GM18508 (cell line): ENCODE data around the gene MTFMT.
A peak's percentile ranks its signal among the peaks of the same experiment; 100 is the strongest.
"Not testable (repeated sequence)": the region's sequence is repeated elsewhere in the genome, so short reads cannot be mapped to it uniquely, and the experiment has no call there.

Experiments
- ATAC-seq: cut with Tn5 transposase; IDR thresholded peaks from one replicate; pipeline ENCODE4 v1.9.1; 2021; ENCODE audit warnings: moderate number of reproducible peaks; ENCODE audit not compliant: insufficient read depth, unreplicated experiment

Gene MTFMT

GRCh38 chr15:65060641-65061397 lies 31.4 kb upstream of the MTFMT start:
- ATAC-seq: no peak

- ATAC-seq: no peak
Observed at GRCh38 chr15:65059931-65060596, 30.6 kb upstream of the MTFMT start.

DNA sequence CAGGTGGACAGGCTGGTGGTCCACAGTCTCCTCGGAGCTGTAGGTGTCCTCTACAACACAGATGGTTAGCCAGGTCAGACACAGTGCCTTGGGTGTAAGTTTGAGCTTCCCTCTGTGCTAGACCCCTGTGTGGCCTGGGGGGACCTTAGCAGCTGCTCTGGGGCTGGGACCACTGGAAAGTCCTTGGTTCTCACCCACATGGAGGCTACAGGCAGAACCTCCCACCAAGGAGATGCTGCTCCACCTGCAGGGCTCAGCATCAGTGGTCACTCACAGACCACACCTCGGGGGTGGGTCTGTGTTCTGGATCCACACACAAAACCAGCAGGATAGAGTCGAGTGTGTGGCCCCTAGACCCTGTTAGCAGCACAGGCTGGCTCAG lies 29.9 kb upstream of the MTFMT start:
- ATAC-seq: no peak

GRCh38 chr15:65058394-65059368 lies 29.2 kb upstream of the MTFMT start:
- no peak for ATAC-seq

- ATAC-seq: no peak
Observed at GRCh38 chr15:65057549-65057940, 28.1 kb upstream of the MTFMT start.

GRCh38 chr15:65056868-65057548 lies 27.6 kb upstream of the MTFMT start:
- no peak for ATAC-seq

DNA sequence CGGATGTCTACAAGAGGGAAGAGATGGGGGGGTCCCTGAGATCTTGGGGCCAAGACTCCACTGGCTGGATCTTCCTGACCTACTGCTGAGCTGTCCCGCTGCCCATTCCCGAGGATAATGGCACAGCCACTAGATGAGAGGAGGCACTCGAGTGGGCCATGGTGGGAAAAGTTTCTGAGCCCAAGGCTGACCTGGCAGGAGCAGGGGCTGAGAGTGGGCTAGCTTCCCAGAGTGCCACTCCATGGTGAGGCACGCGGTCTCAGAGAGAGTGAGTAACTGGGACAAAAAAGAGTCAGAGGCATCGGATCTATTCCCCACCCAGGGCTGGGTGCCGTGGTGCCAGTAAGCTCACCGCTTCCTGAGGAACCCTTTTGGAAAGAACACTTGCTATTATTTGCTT lies 26.7 kb upstream of the MTFMT start:
- ATAC-seq: no peak

- no peak for ATAC-seq
Observed at GRCh38 chr15:65055201-65055870, 25.9 kb upstream of the MTFMT start.

GRCh38 chr15:65054333-65055200 lies 25.1 kb upstream of the MTFMT start:
- no peak for ATAC-seq

GRCh38 chr15:65052956-65053355 lies 23.5 kb upstream of the MTFMT start:
- no peak for ATAC-seq

DNA sequence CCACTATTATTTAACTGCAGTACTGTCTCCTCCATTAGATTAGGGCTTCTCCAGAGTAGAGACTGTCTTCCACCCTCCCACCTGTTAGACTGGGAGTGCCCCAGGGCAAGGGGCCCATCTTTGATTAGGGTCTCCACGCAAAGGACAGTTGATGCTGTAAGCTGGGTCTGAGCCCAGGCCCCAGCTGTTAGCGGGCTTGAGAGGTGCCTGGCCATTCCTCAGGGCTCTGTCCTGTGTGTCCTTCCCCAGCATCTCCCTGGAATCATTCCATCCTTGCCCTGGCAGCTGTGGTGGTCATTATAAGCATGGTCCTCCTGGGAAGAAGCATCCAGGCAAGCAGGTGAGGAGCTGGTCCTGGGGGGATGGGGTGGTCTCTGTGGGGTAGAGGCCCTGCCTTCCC lies 21.8 kb upstream of the MTFMT start:
- ATAC-seq: no peak

DNA sequence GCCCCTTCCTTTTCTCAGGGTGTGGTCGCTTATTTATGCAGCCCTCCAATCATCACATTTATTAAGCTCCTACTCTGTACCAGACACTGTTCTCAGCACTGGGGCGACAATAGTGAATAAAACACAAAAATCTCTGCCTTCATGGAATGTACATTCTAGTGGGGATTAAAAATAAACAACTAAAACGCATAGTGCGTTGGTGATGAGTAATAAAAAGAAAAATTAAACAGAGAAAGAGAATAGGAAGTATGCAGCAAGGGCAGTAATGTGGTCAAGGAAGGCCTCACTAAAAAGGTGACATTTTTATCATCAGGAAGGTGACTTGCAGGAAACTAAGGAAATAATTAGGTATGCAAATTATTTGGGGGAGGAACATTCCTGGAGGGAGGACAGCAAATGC lies 20.8 kb upstream of the MTFMT start:
- no peak for ATAC-seq

DNA sequence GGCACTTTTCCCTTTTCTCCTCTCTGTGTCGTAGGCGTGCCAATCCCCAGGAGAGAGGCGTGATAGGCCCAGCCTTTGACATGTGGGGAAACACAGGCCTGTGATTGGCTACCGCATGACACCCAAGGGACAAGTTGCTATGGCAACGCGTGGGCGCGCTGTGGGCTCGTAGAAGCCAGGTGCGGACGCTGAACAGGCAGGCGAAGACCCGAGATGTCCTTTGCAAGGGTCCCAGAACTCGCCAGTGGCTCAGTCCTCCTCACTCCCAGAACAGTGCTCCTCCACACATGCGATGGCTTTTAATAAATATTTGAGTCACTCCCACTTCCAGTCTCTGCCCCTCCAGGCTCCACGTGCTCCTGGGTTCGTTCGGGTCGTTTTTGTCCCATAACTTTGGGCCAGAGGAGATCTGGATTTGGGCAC lies 20.0 kb upstream of the MTFMT start:
- ATAC-seq: peak; percentile 63

DNA sequence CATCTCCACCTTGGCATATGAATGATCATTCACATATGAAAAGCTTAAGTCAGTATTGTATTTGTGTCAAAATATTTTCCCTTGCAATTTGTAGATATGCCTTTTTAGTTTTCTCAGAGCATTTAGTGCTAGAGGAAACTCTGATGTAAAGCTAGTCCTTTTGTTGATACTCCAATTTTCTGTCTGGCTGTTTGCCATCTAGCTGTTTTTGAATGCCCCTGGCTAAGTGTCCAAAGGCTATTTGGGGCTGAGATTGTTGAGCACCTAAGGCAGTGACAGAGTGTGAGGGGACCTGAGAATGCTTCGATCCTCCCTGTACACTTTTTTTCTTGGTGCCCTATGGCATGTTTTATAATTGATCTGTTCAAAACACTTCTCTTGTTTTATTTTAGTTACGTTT lies 18.8 kb upstream of the MTFMT start:
- no peak for ATAC-seq

DNA sequence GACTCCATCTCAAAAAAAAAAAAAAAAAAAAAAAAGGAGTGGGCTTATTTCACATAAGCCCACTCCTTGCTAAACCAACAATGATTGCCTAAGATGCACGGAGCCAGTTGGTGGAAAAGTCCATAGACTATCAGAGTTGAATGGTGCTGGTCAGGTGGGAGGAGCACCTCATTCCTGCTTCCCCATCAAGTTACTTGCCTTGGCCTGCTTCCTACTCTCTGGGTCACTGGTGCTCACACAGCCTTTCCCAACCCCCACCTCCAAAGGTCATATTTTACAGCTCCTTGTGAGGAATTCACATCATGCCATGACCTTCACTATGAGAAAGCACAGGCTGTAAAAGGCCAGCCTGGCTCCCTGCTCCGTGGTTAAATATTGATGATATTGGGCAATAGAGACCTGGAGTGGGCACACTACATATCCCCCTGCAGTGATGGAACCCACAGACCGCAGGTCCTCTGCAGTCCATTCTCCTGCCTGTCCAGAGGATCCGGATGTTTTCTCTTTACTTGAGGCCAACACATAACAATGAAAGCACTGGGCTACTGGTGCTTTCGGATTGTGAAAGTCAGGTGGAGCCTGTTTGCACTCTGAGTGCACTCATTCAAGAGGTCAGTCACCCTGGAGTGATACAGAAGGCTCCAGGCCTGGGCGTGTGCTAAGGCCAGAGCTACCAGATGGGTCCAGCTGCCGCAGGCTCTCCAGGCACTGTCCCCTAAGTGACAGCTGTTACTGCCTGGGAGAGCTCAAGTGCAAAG lies 15.5 kb upstream of the MTFMT start, which contains the start of gene SLC51B:
Gene SLC51B (plus strand): TSS at position 664 of the 758 bp plus-strand sequence. CDS start 4,618 bp downstream, outside the sequence.
- ATAC-seq: no peak

DNA sequence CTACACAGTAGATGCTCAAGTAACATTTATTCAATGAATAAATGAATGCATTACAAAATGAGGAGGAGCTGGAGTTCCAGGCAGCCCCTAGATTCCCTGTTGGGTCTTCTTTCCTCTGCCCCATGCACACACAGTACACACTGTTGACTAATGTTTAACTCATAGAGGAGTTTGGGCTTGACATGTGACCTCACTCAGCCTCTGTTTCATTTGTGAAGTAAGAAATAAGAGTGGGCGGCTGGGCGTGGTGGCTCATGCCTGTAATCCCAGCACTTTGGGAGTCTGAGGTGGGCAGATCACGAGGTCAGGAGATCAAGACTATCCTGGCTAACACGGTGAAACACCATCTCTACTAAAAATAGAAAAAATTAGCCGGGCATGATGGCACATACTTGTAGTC lies 14.8 kb upstream of the MTFMT start:
- ATAC-seq: not testable (repeated sequence)

DNA sequence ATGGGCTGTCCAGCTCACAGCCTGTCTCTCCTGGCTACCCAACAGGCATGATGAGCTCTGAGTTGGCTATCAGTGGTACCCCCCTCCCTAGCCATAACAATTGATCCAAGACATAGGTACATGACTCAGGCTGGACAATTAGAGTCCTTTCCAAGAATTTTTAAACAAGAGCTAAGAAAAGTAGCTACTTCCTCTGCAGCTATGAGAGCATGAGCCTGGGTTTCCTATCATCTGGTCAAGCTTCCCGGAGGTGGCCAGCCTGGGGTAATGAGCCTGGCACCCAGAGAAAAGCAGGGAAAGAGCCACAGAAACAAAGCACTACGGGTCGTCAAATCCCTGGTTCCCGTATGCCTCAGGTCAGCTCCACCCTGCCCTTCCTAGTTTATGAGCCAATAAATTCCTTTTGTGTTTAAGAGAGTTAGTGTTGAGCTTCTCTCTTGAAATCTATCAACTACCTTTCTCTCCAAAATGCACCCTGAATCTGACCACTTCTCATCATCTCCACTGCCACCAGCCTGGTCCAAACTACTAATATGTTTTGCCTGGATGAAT lies 13.4 kb upstream of the MTFMT start:
- no peak for ATAC-seq

GRCh38 chr15:65041787-65042186 lies 12.3 kb upstream of the MTFMT start:
- no peak for ATAC-seq
